Ovary (tissue), 9 donors: Measurements from ENCODE around the gene C1orf174. TPM values are rescaled to one million over a fixed set of nuclear protein-coding genes. Genes with fewer than 3 reads are reported as not detected.

Experiments
- DNase-seq, 5 donors: peaks; one replicate each; pipeline ENCODE4 v3.0.0-alpha.2; 2019 to 2020
- H3K27ac ChIP-seq, 2 donors: fragments of 200-600 bp; one replicate each; pipeline versions ENCODE4 v1.5.1 to v1.8.0; 2019 to 2022
- H3K27me3 ChIP-seq: fragments of 200-600 bp; one replicate; pipeline ENCODE4 v1.8.0; 2022
- H3K36me3 ChIP-seq: fragments of 200-600 bp; sonication (generic); one replicate; pipeline ENCODE4 v1.5.1; 2019
- H3K4me1 ChIP-seq: one replicate; pipeline ENCODE4 v1.8.1; 2013; ENCODE audit warnings: mild to moderate bottlenecking, moderate library complexity; ENCODE audit not compliant: insufficient read depth
- H3K4me3 ChIP-seq: fragments of 200-600 bp; sonication (generic); one replicate; pipeline ENCODE4 v1.5.1; 2017
- H3K9me3 ChIP-seq, 2 donors: fragments of 200-600 bp in 1 of 2; sonication (generic) in 1 of 2; one replicate each; pipeline versions ENCODE4 v1.5.1 to v1.8.1; 2013 to 2019; ENCODE audit warnings: mild to moderate bottlenecking in 1 of 2, moderate library complexity in 1 of 2
- EP300 ChIP-seq: sonication (generic); formaldehyde crosslinking; IDR thresholded peaks from one replicate; pipeline ENCODE4 v1.6.1; 2017; ENCODE audit warnings: antibody characterized with exemption
- POLR2A ChIP-seq: fragments of 450-650 bp; IDR thresholded peaks from one replicate; pipeline ENCODE4 v1.6.1; 2017; ENCODE audit warnings: antibody characterized with exemption, mild to moderate bottlenecking, moderate library complexity
- WGBS, 3 donors: extraction: QIAGEN DNeasy Blood & Tissue Kit in 1 of 3; methylation state at CpG; one replicate each; pipeline versions ENCODE4 v1.1.5 to v1.1.7; 2013 to 2017; 5-methylcytosine and 5-hydroxymethylcytosine counted together
- intact Hi-C, 4 donors: fragments of 100-400 bp; cut with DNase I; formaldehyde crosslinking; loops; one replicate each; pipeline versions ENCODE4 v1.11.0 to v1.15.1; 2022 to 2023
- polyA plus RNA-seq, 2 donors: library from polyadenylated mRNA; stranded (reverse); fragments of 200-250 nt in 1 of 2; fragments of 350-450 nt in 1 of 2; fragmentation: Illumina TruSeq in 1 of 2; extraction: RNeasy Lipid Tissue Mini Kit (QIAGEN cat#74804) in 1 of 2; gene quantifications; one replicate each; pipeline ENCODE4 v1.2.3, GENCODE V29; 2013 to 2014
- total RNA-seq, 7 donors: library from RNA; depleted of rRNA in 2 of 7; stranded (reverse); fragments of >200 nt in 2 of 7; fragmentation: NEBNext Ultra II Directional in 3 of 7; extraction: Animal tissue kit (Norgen Biotek cat#: 25700) in 3 of 7; gene quantifications; one replicate each; pipeline versions ENCODE4 v1.1.0 to v1.2.4, GENCODE V29; 2016 to 2023
- TF ChIP-seq, protein P1 (sequence below), 3 donors: fragments of 450-650 bp in 2 of 3; fragments of 200-600 bp in 1 of 3; IDR thresholded peaks; one replicate each; pipeline versions ENCODE4 v1.5.1 to v1.8.0; 2016 to 2022; ENCODE audit warnings: antibody characterized with exemption in 3 of 3, mild to moderate bottlenecking in 1 of 3
- donor health status: DM: no; HTN: no; CAD: no; lungs with moderate emphysema.
- donor health status: DM: no; HTN: no; CAD: no.
- donor health status: Bipolar disorder and iron deficiency.
- donor health status: DM: yes; HTN: yes; CAD: no.
- donor health status: DM: no; HTN: no; CAD: no.
- donor health status: DM: yes; HTN: yes; CAD: no.

The C1orf174 gene
- total and polyA plus RNA-seq, 9 donors, result 12.9 to 23.9 (median 18.2) TPM

DNA sequence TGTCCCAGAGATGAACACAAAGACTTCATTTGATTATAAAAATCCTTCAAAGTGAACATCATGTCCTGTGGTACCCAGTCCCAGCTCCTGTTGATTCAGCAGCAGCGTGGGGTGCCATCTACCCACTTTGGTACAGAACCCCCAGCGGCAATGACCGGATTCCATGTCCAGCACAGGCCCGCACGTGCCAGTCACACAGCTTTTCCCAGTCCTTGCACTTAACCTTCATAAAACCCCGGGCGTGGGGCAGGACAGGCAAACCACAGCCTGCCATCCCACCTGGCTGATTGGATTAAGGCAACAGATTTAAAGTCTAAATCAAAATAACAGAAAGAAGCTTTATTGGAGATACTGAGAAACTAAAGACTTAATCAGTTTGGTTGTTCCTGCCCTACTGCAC lies 58.6 kb downstream of the C1orf174 start:
- no peak overlapping the region for H3K27ac ChIP-seq
- H3K36me3 ChIP-seq, result no peaks in the 10 kb centered on the region
- H3K4me1 ChIP-seq, result no peaks in the 10 kb centered on the region
- intact Hi-C loops, result no loop called here
- TF ChIP-seq, protein P1, sequence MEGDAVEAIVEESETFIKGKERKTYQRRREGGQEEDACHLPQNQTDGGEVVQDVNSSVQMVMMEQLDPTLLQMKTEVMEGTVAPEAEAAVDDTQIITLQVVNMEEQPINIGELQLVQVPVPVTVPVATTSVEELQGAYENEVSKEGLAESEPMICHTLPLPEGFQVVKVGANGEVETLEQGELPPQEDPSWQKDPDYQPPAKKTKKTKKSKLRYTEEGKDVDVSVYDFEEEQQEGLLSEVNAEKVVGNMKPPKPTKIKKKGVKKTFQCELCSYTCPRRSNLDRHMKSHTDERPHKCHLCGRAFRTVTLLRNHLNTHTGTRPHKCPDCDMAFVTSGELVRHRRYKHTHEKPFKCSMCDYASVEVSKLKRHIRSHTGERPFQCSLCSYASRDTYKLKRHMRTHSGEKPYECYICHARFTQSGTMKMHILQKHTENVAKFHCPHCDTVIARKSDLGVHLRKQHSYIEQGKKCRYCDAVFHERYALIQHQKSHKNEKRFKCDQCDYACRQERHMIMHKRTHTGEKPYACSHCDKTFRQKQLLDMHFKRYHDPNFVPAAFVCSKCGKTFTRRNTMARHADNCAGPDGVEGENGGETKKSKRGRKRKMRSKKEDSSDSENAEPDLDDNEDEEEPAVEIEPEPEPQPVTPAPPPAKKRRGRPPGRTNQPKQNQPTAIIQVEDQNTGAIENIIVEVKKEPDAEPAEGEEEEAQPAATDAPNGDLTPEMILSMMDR (IDR thresholded peaks at IDR 0.05), result no peak
- TF ChIP-seq POLR2A (no peak), EP300 (no peak)
- H3K9me3 ChIP-seq, result peaks cover 0 to 8% of the 10 kb centered on the region in 2 donors
- no peaks in the 10 kb centered on the region for H3K27me3 ChIP-seq
- H3K4me3 ChIP-seq, result no peak overlapping the region
- DNase-seq, result no peak
- WGBS, 3 donors, result 94 to 97% (median 95%) methylated on average over 7 of the region's 7 CpGs

Other genes starting within 250 kb of the C1orf174 start
- 1 to 10 TPM in 1 of 7 donors, under 1 TPM in 6; 0.13 to 7.5 (median 0.47) TPM for gene TP73, start 247.8 kb downstream of the C1orf174 start, total RNA-seq
- under 1 TPM; 0.03 to 0.04 TPM for gene TP73, start 247.8 kb downstream of the C1orf174 start, polyA plus RNA-seq
- not detected for gene CCDC27, start 147.8 kb downstream of the C1orf174 start, total RNA-seq
- gene CCDC27, start 147.8 kb downstream of the C1orf174 start, polyA plus RNA-seq, result under 1 TPM in 1 of 2 donors, not detected in 1; 0.05 TPM
- gene SMIM1, start 127.5 kb downstream of the C1orf174 start, total RNA-seq, result 10 to 100 TPM in 6 of 7 donors, 1 to 10 TPM in 1; 7.1 to 22.1 (median 21.4) TPM
- gene SMIM1, start 127.5 kb downstream of the C1orf174 start, polyA plus RNA-seq, result 10 to 100 TPM in 1 of 2 donors, not detected in 1; 10.7 TPM
- 10 to 100 TPM; 26.7 to 60.7 (median 47.6) TPM for gene LRRC47, start 103.8 kb downstream of the C1orf174 start, total RNA-seq
- gene LRRC47, start 103.8 kb downstream of the C1orf174 start, polyA plus RNA-seq, result 10 to 100 TPM; 28.0 to 50.6 TPM
- gene CEP104, start 43.1 kb downstream of the C1orf174 start, total RNA-seq, result 10 to 100 TPM; 14.9 to 40.7 (median 37.6) TPM
- gene CEP104, start 43.1 kb downstream of the C1orf174 start, polyA plus RNA-seq, result 10 to 100 TPM in 1 of 2 donors, 1 to 10 TPM in 1; 7.9 to 39.0 TPM
- gene DFFB, start 42.8 kb downstream of the C1orf174 start, total RNA-seq, result 10 to 100 TPM in 4 of 7 donors, 1 to 10 TPM in 3; 7.6 to 12.8 (median 11.0) TPM
- 1 to 10 TPM; 6.8 to 7.9 TPM for gene DFFB, start 42.8 kb downstream of the C1orf174 start, polyA plus RNA-seq